Neuron (in vitro differentiated cells): ENCODE data around the gene USP2.

ENCODE experiments used
- H2AFZ ChIP-seq: one replicate; pipeline ENCODE4 v1.6.1; 2013; ENCODE audit warnings: low read depth, mild to moderate bottlenecking, inconsistent platforms, low read length, moderate library complexity
- H3K27me3 ChIP-seq: one replicate; pipeline ENCODE4 v1.6.1; 2013; ENCODE audit warnings: low read length; ENCODE audit not compliant: insufficient read depth
- H3K36me3 ChIP-seq: one replicate; pipeline ENCODE4 v1.6.1; 2013; ENCODE audit warnings: low read length; ENCODE audit not compliant: insufficient read depth
- H3K4me1 ChIP-seq: one replicate; pipeline ENCODE4 v1.6.1; 2013; ENCODE audit warnings: low read length; ENCODE audit not compliant: insufficient read depth
- H3K4me3 ChIP-seq: 2 replicates; pipeline ENCODE4 v1.5.1; 2013; ENCODE audit warnings: mild to moderate bottlenecking, low read length, moderate library complexity
- H3K9me3 ChIP-seq: one replicate; pipeline ENCODE4 v1.6.1; 2013; ENCODE audit warnings: low read length

USP2 gene, protein sequence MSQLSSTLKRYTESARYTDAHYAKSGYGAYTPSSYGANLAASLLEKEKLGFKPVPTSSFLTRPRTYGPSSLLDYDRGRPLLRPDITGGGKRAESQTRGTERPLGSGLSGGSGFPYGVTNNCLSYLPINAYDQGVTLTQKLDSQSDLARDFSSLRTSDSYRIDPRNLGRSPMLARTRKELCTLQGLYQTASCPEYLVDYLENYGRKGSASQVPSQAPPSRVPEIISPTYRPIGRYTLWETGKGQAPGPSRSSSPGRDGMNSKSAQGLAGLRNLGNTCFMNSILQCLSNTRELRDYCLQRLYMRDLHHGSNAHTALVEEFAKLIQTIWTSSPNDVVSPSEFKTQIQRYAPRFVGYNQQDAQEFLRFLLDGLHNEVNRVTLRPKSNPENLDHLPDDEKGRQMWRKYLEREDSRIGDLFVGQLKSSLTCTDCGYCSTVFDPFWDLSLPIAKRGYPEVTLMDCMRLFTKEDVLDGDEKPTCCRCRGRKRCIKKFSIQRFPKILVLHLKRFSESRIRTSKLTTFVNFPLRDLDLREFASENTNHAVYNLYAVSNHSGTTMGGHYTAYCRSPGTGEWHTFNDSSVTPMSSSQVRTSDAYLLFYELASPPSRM

DNA sequence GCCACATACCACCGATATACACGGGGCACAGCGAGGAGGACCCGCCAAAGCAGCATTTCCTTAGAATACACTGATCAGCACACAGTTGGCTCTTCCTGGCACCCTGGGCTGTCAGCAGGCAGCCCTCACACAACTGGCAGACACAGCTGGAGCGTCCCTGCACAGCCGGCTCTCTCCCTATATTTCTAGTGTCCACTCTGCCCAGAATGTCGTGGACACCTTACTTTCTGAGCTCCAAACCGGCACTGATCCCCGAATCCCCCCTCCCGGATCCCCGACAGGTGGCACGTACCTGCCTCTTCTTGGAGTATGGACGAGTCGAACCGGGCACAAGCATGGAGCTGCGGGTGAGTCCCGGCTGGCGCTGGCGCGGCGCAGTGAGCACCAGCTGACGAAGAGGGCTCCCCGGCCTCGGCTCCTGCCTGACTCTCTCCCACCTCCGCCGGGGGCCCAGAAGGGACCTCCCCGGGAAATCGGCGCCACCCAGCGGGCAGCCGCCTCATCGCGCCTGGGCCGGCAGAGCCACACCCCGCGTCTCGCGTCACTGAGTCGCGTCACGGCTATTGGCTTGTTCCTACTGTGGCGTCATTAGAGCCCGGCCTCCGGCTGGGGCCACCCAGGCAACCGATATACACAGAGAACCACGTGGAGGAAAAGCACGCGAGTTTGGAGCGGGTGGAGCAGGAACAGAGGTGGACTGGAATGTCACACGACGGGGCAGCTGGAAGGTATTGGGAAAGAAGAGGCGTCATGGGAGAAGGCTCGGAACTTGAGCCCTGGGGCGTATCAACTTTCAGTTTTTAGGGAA, at the start of gene USP2:
Gene USP2 (minus strand): TSS at position 510 of the 808 bp plus-strand sequence. CDS start 8,210 bp downstream, outside the sequence.
- Histone ChIP-seq H3K9me3 (no peaks in the 10 kb centered on the region), H2AFZ (peak within 1 kb of the TSS; percentile 63), H3K36me3 (no peaks in the 10 kb centered on the region), H3K4me1 (peaks cover 30% of the 10 kb centered on the region), H3K4me3 (peak within 1 kb of the TSS; percentile 52), H3K27me3 (peaks cover 20% of the 10 kb centered on the region)

DNA sequence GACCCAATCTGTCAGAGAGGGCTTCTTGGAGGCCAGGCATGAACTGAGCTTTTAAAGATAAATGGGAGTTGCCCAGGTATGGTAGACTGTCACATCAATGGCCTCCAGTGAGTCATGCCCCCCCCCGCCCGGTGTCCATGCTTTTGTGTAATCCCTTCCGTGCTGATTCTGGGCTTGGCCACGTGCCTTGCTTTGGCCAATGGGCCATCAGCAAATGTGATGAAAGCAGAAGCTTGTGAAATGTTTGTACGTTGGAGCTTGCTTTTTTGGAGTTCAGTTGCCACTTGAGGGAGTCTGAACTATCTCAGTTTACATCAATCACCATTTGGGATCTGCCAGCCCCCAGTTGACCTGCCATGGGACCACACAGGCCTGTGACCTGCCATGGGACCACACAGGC, 45.8 kb upstream of the USP2 start:
- Histone ChIP-seq H3K27me3 (peaks cover 41% of the 10 kb centered on the region), H3K4me3 (no peak overlapping the region), H2AFZ (no peak overlapping the region), H3K9me3 (no peaks in the 10 kb centered on the region), H3K36me3 (no peaks in the 10 kb centered on the region), H3K4me1 (peaks cover 3% of the 10 kb centered on the region)

DNA sequence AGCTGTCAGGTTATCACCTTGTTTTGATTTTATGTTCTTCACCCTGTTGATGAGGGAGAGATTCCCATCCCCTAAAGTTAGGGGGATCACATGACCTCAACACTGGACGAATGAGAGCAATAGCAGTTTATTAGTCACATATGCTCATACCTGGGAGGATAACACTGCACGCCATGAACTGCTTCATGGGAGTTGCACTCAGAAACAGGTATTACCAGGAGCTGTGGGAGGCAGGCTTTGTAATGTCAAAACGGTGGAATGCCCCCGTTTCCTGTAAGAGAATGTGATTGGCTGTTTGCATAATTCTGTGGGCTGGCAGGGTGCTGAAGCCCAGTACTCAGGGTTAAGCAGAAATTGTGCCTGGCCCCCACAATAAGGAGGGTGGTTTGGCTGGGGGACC, 44.7 kb upstream of the USP2 start:
- peaks cover 45% of the 10 kb centered on the region for H3K27me3 ChIP-seq
- no peak overlapping the region for H2AFZ ChIP-seq
- peaks cover 5% of the 10 kb centered on the region for H3K4me1 ChIP-seq

DNA sequence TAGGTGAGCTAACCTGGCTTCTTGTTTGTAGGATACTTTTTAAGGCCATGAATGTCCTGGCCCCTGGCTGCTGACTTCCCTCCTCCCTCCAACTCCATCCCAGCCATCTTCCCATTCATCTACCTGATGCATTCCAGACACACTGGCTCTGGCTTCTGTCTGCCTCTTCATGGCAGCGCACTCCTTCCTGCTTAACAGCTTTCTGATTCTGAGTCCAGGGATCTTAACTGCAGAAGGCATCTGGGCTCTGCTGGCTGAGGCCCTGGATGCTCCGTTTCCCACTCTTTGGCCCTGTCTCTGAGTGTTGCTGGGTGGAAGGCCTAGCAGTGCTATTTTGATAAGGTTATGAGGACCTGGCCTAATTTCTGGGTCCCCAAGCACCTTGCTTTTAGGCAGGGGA, 43.3 kb upstream of the USP2 start:
- no peaks in the 10 kb centered on the region for H3K9me3 ChIP-seq
- H3K4me3 ChIP-seq, result no peak overlapping the region
- no peaks in the 10 kb centered on the region for H3K36me3 ChIP-seq
- H2AFZ ChIP-seq, result no peak overlapping the region
- peaks cover 5% of the 10 kb centered on the region for H3K4me1 ChIP-seq
- peaks cover 53% of the 10 kb centered on the region for H3K27me3 ChIP-seq

More for the DNA sequence above, 44.7 kb upstream of the USP2 start:
- H3K36me3 ChIP-seq, result no peaks in the 10 kb centered on the region
- H3K4me3 ChIP-seq, result no peak overlapping the region
- no peaks in the 10 kb centered on the region for H3K9me3 ChIP-seq

DNA sequence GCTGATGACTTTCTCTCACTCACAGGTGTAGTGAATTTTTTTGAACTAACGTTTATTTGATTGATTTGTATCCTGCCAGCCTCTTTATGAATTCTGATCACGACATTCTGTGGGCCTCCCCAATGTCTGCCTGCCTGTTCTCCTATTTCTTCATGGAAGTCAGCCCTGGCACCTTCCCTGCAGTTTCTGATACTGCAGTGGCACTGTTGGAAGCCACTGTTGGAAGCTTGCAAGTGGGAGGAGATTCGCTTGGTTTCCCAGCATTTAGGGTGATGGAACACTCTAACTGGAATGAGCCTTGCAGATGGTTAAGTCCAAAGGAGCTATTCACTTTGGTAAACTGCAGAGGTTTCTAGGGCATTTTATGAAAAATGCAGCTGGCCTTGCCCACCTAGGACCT, 42.8 kb upstream of the USP2 start:
- H3K27me3 ChIP-seq, result peaks cover 55% of the 10 kb centered on the region
- H3K36me3 ChIP-seq, result no peaks in the 10 kb centered on the region
- no peaks in the 10 kb centered on the region for H3K9me3 ChIP-seq
- peaks cover 5% of the 10 kb centered on the region for H3K4me1 ChIP-seq
- H3K4me3 ChIP-seq, result no peak overlapping the region
- H2AFZ ChIP-seq, result no peak overlapping the region

DNA sequence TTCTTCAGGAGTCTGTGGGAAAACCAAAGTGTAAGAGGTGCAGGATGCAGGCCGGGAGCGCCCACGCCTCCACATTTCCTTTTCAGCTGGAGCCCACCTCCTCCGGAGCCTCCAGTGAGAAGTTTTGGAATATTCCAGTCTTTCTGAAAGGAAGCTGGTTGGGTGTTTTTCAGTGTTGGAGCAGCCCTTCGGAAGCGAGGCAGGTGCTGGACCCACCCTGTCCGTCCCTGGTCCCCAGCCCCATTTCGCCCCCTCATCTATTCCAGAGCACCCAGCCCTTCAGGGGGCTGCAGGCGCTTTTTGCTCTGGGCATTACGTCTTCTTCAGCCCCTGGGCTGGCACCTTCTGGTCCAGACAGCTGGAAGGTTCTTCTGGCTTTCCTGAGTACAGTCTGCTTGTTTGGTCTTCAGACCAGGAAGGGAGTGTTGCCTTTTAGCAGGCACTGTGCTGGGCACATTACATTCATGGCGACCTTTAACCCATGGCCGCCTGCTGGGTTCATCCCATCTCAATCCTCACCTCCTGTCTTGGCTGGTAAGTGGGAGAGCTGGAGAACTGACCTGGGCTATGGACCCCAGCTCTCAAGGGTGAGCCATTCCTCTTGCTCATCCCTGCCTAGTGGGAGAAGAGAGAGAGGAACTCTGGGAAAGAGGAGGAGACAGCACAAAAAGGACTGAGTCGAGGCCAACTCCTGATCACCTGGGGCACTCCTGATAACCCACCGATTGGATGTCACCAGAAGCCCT, 42.2 kb upstream of the USP2 start:
- Histone ChIP-seq H3K4me3 (no peak overlapping the region), H3K36me3 (no peaks in the 10 kb centered on the region), H2AFZ (no peak overlapping the region), H3K27me3 (peaks cover 55% of the 10 kb centered on the region), H3K4me1 (peaks cover 5% of the 10 kb centered on the region), H3K9me3 (no peaks in the 10 kb centered on the region)

DNA sequence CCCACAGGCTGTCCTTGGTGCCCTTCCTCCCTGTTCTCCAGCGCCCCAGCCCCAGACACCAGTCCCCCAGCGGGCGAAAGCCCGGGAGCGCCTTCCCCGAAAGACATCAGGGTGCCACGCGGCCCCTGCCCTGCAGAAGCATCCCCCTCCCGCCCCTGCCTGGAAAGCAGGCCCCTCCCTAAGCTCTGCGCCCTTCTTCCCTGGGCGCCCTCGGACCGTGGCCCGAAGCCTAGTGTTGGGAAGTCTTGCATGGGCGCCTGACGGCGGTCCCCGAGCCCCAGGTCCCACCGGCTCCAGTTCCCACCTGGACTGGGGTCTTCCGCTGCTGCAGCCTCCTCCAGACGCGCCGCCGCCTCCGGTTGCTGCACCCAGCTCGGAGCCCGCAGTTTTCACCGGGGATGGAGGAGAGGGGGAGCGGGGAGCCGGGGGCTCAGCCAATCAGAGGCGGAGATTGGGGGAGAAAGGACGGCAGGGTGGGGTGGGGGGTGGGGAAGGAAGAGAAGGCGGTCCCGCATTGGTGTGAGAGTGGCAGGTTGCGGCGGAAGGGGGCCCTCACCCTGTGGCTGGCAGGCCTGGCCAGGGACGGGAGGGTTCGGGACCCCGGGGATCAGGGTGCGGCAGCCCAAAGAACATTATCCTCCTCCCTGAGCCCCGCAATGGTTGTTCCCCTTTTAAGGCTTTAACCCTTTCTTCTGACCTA, 41.5 kb upstream of the USP2 start, which contains the start of gene THY1:
Gene THY1 (minus strand): TSS at position 364 of the 700 bp plus-strand sequence. CDS start 2,267 bp downstream, outside the sequence.
- Histone ChIP-seq H3K9me3 (no peaks in the 10 kb centered on the region), H2AFZ (peak within 1 kb of the TSS; percentile 40), H3K4me1 (peaks cover 5% of the 10 kb centered on the region), H3K4me3 (peak within 1 kb of the TSS; percentile 2), H3K36me3 (no peaks in the 10 kb centered on the region), H3K27me3 (peaks cover 55% of the 10 kb centered on the region)

DNA sequence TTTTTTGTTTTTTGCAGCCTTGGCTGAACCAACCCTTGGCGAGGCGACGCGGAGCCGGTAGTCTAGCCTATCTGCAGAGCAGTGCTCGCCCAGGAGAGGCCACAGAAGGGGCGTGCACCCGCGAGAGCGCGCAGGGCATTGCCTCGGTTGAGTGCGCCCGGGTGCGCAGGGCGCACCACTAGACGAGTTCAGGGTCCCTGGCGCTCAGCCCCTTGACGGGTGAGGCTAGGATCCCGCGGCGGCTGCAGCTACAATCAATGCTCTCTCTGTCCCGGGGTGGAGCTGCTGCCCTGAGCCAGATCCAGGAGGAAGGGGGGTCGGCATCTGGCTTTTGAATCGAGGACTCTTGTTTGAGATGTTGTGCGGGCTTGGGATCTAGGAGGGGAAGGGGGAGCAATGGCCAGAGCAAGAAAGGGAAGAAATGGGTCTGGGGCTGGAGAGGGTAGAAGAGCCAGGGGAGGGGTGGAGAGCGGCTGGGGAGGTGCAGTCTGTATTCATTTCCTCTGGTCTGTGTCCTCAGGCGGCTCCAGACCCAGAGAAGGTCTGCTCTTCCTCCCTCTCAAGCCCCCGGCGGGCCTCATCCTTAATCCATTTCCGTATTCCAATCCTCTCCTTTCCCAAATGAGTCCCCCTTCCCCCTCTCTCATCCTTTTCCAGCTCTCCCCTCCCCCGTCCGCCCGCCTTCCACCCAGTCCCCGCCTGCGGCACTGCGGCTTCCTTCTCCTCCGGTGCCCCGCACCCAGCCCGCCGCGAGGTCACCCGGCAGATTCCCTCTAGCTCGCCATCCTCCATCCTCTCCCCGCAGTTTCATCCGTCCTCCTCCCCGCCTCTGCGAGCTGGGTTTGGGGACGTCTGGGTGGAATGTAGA, 40.7 kb upstream of the USP2 start:
- Histone ChIP-seq H3K4me3 (peak overlapping the region; percentile 2), H3K4me1 (peaks cover 5% of the 10 kb centered on the region), H3K36me3 (no peaks in the 10 kb centered on the region), H3K27me3 (peaks cover 55% of the 10 kb centered on the region), H3K9me3 (no peaks in the 10 kb centered on the region), H2AFZ (peak overlapping the region; percentile 40)

DNA sequence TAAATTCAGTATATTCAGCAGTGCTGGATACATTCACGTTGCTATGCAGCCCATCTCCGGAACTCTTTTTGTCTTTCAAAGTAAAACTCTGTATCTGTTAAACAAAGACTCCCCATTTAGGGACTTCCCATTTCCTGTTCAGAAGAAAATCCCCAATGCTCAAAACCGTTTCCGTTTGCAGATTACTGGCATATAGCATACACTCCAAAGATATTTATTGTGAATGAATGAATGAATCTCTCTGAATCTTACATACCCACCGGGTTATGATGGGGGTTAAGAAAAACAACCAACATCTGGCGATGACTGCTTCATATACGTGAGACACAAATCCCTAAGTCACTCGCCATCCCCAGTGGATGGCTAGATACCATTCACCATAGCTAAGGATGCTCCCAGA, 39.9 kb upstream of the USP2 start:
- Histone ChIP-seq H2AFZ (no peak overlapping the region), H3K9me3 (no peaks in the 10 kb centered on the region), H3K4me3 (no peak overlapping the region), H3K4me1 (peaks cover 5% of the 10 kb centered on the region), H3K27me3 (peaks cover 55% of the 10 kb centered on the region), H3K36me3 (no peaks in the 10 kb centered on the region)

DNA sequence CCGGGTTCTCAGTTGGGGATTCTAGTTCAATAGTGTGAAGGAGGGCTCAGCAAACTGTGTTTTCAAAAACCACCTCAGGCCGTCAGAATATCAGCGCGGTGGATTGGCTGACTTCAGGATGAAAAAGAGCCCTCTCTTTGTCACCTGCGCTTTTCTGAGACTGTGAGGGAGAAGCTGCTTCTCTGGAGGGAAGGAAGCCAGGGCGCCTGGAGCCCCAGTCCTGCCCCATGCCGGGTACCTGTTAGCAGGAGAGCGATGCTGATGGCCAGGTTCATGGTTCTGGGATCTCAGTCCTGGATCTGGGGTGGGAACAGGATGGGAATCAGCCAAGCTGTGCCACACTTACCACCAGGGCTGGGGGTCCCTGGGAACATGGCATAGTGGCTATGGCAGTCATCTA, 39.1 kb upstream of the USP2 start:
- no peaks in the 10 kb centered on the region for H3K9me3 ChIP-seq
- H3K4me3 ChIP-seq, result no peak overlapping the region
- H3K27me3 ChIP-seq, result peaks cover 55% of the 10 kb centered on the region
- H2AFZ ChIP-seq, result no peak overlapping the region
- H3K36me3 ChIP-seq, result no peaks in the 10 kb centered on the region
- H3K4me1 ChIP-seq, result peaks cover 5% of the 10 kb centered on the region

DNA sequence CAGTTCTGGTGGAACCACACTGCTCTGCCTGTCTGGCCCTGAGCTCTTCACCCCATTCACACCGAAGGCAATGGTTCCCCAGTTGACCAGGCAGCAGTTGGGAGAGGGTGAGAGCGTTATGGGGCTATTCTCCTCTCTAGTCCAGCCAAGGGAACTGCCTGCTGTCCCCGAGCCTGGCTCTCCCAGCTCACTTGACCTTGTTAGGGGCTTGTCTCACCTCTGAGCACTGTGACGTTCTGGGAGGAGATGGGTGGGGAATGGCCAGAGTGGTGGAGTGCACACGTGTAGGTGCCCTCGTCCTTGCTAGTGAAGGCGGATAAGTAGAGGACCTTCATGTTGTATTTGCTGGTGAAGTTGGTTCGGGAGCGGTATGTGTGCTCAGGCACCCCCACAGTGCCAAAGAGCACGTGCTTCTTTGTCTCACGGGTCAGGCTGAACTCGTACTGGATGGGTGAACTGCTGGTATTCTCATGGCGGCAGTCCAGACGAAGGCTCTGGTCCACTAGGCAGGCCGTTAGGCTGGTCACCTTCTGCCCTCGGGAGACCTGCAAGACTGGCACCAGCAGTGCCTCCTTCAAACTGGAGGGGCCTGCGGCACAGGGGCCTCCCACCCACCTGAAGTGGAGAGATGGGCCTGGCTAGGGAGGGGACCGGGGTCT, 38.5 kb upstream of the USP2 start:
- Histone ChIP-seq H3K4me1 (peaks cover 5% of the 10 kb centered on the region), H3K4me3 (no peak overlapping the region), H3K9me3 (no peaks in the 10 kb centered on the region), H2AFZ (no peak overlapping the region), H3K36me3 (no peaks in the 10 kb centered on the region), H3K27me3 (peaks cover 51% of the 10 kb centered on the region)
